HL-60 (cell line): ENCODE results near the gene CD276.

ENCODE experiments used
- GABPA ChIP-seq: IDR thresholded peaks from 2 replicates; pipeline ENCODE4 v1.6.1; 2012; ENCODE audit warnings: low read depth
- POLR2AphosphoS5 ChIP-seq: IDR thresholded peaks from 2 replicates; pipeline ENCODE4 v1.6.1; 2012; ENCODE audit warnings: low read depth
- REST ChIP-seq: IDR thresholded peaks from 2 replicates; pipeline ENCODE4 v1.6.1; 2012; ENCODE audit warnings: low read depth; ENCODE audit not compliant: insufficient replicate concordance
- SPI1 ChIP-seq: IDR thresholded peaks from 2 replicates; pipeline ENCODE4 v1.6.1; 2012; ENCODE audit warnings: low read depth, mild to moderate bottlenecking, borderline replicate concordance
- TF ChIP-seq, protein P1 (sequence below): IDR thresholded peaks from one replicate; pipeline ENCODE4 v1.5.1; 2011; ENCODE audit warnings: low read length, control low read depth, inconsistent platforms; ENCODE audit not compliant: insufficient read depth

- TF ChIP-seq, protein P1, sequence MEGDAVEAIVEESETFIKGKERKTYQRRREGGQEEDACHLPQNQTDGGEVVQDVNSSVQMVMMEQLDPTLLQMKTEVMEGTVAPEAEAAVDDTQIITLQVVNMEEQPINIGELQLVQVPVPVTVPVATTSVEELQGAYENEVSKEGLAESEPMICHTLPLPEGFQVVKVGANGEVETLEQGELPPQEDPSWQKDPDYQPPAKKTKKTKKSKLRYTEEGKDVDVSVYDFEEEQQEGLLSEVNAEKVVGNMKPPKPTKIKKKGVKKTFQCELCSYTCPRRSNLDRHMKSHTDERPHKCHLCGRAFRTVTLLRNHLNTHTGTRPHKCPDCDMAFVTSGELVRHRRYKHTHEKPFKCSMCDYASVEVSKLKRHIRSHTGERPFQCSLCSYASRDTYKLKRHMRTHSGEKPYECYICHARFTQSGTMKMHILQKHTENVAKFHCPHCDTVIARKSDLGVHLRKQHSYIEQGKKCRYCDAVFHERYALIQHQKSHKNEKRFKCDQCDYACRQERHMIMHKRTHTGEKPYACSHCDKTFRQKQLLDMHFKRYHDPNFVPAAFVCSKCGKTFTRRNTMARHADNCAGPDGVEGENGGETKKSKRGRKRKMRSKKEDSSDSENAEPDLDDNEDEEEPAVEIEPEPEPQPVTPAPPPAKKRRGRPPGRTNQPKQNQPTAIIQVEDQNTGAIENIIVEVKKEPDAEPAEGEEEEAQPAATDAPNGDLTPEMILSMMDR = no peak
- TF ChIP-seq GABPA (no peak), POLR2AphosphoS5 (no peak), REST (no peak), SPI1 (no peak)
These were observed 73.4 kb downstream of the CD276 start for GRCh38 chr15:73757571-73757970.
